Naive B cell (primary cell): Measurements from ENCODE around the gene MACROD1. TPM values are rescaled to one million over a fixed set of nuclear protein-coding genes. Genes with fewer than 3 reads are reported as not detected.
"Not testable (repeated sequence)": the region's sequence is repeated elsewhere in the genome, so short reads cannot be mapped to it uniquely, and the experiment has no call there.

Experiments
- ATAC-seq, 2 donors: fragments of 150-1000 bp; cut with Tn5 transposase; 2 replicates each; pipeline ENCODE4 v1.10.0; 2021; ENCODE audit warnings: low read depth in 2 of 2, mild to moderate bottlenecking in 2 of 2, moderate library complexity in 2 of 2
- DNase-seq: peaks from one replicate; pipeline ENCODE4 v3.0.0; 2022
- H3K27ac Mint-ChIP-seq, 6 donors: one replicate each; pipeline ENCODE4 v1.8.0; 2020 to 2022; ENCODE audit warnings: mild to moderate bottlenecking in 6 of 6, mixed read lengths in 6 of 6, moderate library complexity in 5 of 6, inconsistent platforms in 2 of 6
- H3K27me3 Mint-ChIP-seq, 3 donors: one replicate each; pipeline ENCODE4 v1.8.0; 2021 to 2022; ENCODE audit warnings: mixed read lengths in 3 of 3, mild to moderate bottlenecking in 1 of 3
- H3K36me3 Mint-ChIP-seq, 2 donors: one replicate each; pipeline ENCODE4 v1.8.0; 2020 to 2022; ENCODE audit warnings: mixed read lengths in 2 of 2, inconsistent platforms in 1 of 2, mild to moderate bottlenecking in 1 of 2
- H3K4me1 Mint-ChIP-seq, 3 donors: one replicate each; pipeline ENCODE4 v1.8.0; 2020 to 2022; ENCODE audit warnings: mixed read lengths in 3 of 3, inconsistent platforms in 1 of 3, mild to moderate bottlenecking in 1 of 3, moderate library complexity in 1 of 3
- H3K4me3 Mint-ChIP-seq, 8 donors: one replicate each; pipeline ENCODE4 v1.8.0; 2020 to 2022; ENCODE audit warnings: mild to moderate bottlenecking in 8 of 8, mixed read lengths in 8 of 8, moderate library complexity in 8 of 8, inconsistent platforms in 2 of 8
- H3K9me3 Mint-ChIP-seq, 7 donors: one replicate each; pipeline ENCODE4 v1.8.0; 2020 to 2022; ENCODE audit warnings: mixed read lengths in 7 of 7, mild to moderate bottlenecking in 5 of 7, inconsistent platforms in 2 of 7, moderate library complexity in 1 of 7
- polyA plus RNA-seq, 6 donors: library from polyadenylated mRNA; unstranded; fragments of 300-500 nt; fragmentation: Illumina TruSeq; gene quantifications; one replicate each; pipeline ENCODE4 v1.2.3, GENCODE V29; 2021; ENCODE audit warnings: low read depth in 6 of 6

The MACROD1 gene
- polyA plus RNA-seq, 6 donors from 2014 or later, result 1.5 to 7.0 (median 3.2) TPM

- no peaks in the 10 kb centered on the region for H3K27me3 Mint-ChIP-seq
- no peaks in the 10 kb centered on the region for H3K36me3 Mint-ChIP-seq
- H3K4me3 Mint-ChIP-seq, result no peak overlapping the region
- ATAC-seq, result no peak
- no peak for DNase-seq
- no peak overlapping the region for H3K27ac Mint-ChIP-seq
- no peaks in the 10 kb centered on the region for H3K9me3 Mint-ChIP-seq
- H3K4me1 Mint-ChIP-seq, result no peaks in the 10 kb centered on the region
Observed at GRCh38 chr11:64052938-64053622, 112.8 kb downstream of the MACROD1 start.

- Mint-ChIP-seq H3K9me3 (no peaks in the 10 kb centered on the region), H3K27me3 (no peaks in the 10 kb centered on the region), H3K36me3 (no peaks in the 10 kb centered on the region), H3K4me1 (no peaks in the 10 kb centered on the region), H3K27ac (no peak overlapping the region), H3K4me3 (no peak overlapping the region)
- no peak for ATAC-seq
- no peak for DNase-seq
Observed at GRCh38 chr11:64052436-64052835, 113.5 kb downstream of the MACROD1 start.

- H3K27ac Mint-ChIP-seq, result no peak overlapping the region
- H3K4me3 Mint-ChIP-seq, result no peak overlapping the region
- no peaks in the 10 kb centered on the region for H3K4me1 Mint-ChIP-seq
- no peaks in the 10 kb centered on the region for H3K27me3 Mint-ChIP-seq
- ATAC-seq, result no peak
- DNase-seq, result no peak
- no peaks in the 10 kb centered on the region for H3K36me3 Mint-ChIP-seq
- H3K9me3 Mint-ChIP-seq, result no peaks in the 10 kb centered on the region
Observed at GRCh38 chr11:64051297-64051696, 114.6 kb downstream of the MACROD1 start.

GRCh38 chr11:64049509-64049908 lies 116.4 kb downstream of the MACROD1 start:
- Mint-ChIP-seq H3K27ac (no peak overlapping the region), H3K36me3 (no peaks in the 10 kb centered on the region), H3K27me3 (no peaks in the 10 kb centered on the region), H3K9me3 (no peaks in the 10 kb centered on the region), H3K4me1 (no peaks in the 10 kb centered on the region), H3K4me3 (no peak overlapping the region)
- DNase-seq, result no peak
- ATAC-seq, result no peak

- Mint-ChIP-seq H3K9me3 (no peaks in the 10 kb centered on the region), H3K36me3 (no peaks in the 10 kb centered on the region), H3K27ac (peak overlapping the region in 1 of 6 donors; percentile 38), H3K4me1 (peaks cover 0 to 3% (median 0%) of the 10 kb centered on the region in 3 donors), H3K27me3 (peaks cover 0 to 2% (median 0%) of the 10 kb centered on the region in 3 donors), H3K4me3 (no peak overlapping the region)
- DNase-seq (no peak), ATAC-seq (no peak)
Observed at GRCh38 chr11:64048042-64048854, 117.7 kb downstream of the MACROD1 start.

- H3K4me1 Mint-ChIP-seq, H3K27ac Mint-ChIP-seq, H3K27me3 Mint-ChIP-seq, H3K4me3 Mint-ChIP-seq, ATAC-seq, H3K36me3 Mint-ChIP-seq, DNase-seq, H3K9me3 Mint-ChIP-seq: not testable (repeated sequence)
Observed at GRCh38 chr11:64047373-64047772, 118.5 kb downstream of the MACROD1 start.

- H3K27ac Mint-ChIP-seq, result no peak overlapping the region
- no peak overlapping the region for H3K4me3 Mint-ChIP-seq
- DNase-seq (no peak), ATAC-seq (no peak)
- H3K4me1 Mint-ChIP-seq, result peaks cover 0 to 6% (median 0%) of the 10 kb centered on the region in 3 donors
- H3K36me3 Mint-ChIP-seq, result no peaks in the 10 kb centered on the region
- H3K9me3 Mint-ChIP-seq, result no peaks in the 10 kb centered on the region
- H3K27me3 Mint-ChIP-seq, result peaks cover 0 to 6% (median 2%) of the 10 kb centered on the region in 3 donors
Observed at GRCh38 chr11:64045700-64046099, 120.2 kb downstream of the MACROD1 start.

- H3K27ac Mint-ChIP-seq, result no peak overlapping the region
- H3K36me3 Mint-ChIP-seq, result no peaks in the 10 kb centered on the region
- H3K27me3 Mint-ChIP-seq, result peaks cover 0 to 14% (median 10%) of the 10 kb centered on the region in 3 donors
- no peaks in the 10 kb centered on the region for H3K9me3 Mint-ChIP-seq
- DNase-seq (no peak), ATAC-seq (no peak)
- peaks cover 0 to 6% (median 0%) of the 10 kb centered on the region in 3 donors for H3K4me1 Mint-ChIP-seq
- no peak overlapping the region for H3K4me3 Mint-ChIP-seq
Observed at GRCh38 chr11:64044730-64045393, 121.1 kb downstream of the MACROD1 start.

- Mint-ChIP-seq H3K4me3 (no peak overlapping the region), H3K9me3 (no peaks in the 10 kb centered on the region), H3K27ac (no peak overlapping the region), H3K27me3 (peaks cover 0 to 27% (median 14%) of the 10 kb centered on the region in 3 donors), H3K36me3 (no peaks in the 10 kb centered on the region), H3K4me1 (peaks cover 0 to 6% (median 0%) of the 10 kb centered on the region in 3 donors)
- DNase-seq (no peak), ATAC-seq (no peak)
Observed at GRCh38 chr11:64043545-64043944, 122.4 kb downstream of the MACROD1 start.

GRCh38 chr11:64042301-64042700 lies 123.6 kb downstream of the MACROD1 start:
- Mint-ChIP-seq H3K27me3 (peaks cover 0 to 40% (median 14%) of the 10 kb centered on the region in 3 donors), H3K27ac (no peak overlapping the region), H3K4me1 (peaks cover 0 to 6% (median 0%) of the 10 kb centered on the region in 3 donors), H3K36me3 (no peaks in the 10 kb centered on the region), H3K4me3 (no peak overlapping the region), H3K9me3 (no peaks in the 10 kb centered on the region)
- DNase-seq (no peak), ATAC-seq (no peak)

GRCh38 chr11:64041846-64042245 lies 124.1 kb downstream of the MACROD1 start:
- no peak overlapping the region for H3K4me3 Mint-ChIP-seq
- ATAC-seq (no peak), DNase-seq (no peak)
- peaks cover 0 to 6% (median 0%) of the 10 kb centered on the region in 3 donors for H3K4me1 Mint-ChIP-seq
- no peaks in the 10 kb centered on the region for H3K9me3 Mint-ChIP-seq
- no peak overlapping the region for H3K27ac Mint-ChIP-seq
- H3K36me3 Mint-ChIP-seq, result no peaks in the 10 kb centered on the region
- H3K27me3 Mint-ChIP-seq, result peaks cover 0 to 44% (median 14%) of the 10 kb centered on the region in 3 donors

- H3K4me1 Mint-ChIP-seq, result peaks cover 0 to 6% (median 0%) of the 10 kb centered on the region in 3 donors
- no peak overlapping the region for H3K27ac Mint-ChIP-seq
- no peak overlapping the region for H3K4me3 Mint-ChIP-seq
- H3K36me3 Mint-ChIP-seq, result no peaks in the 10 kb centered on the region
- H3K27me3 Mint-ChIP-seq, result peaks cover 0 to 46% (median 14%) of the 10 kb centered on the region in 3 donors
- DNase-seq, result no peak
- no peak for ATAC-seq
- no peaks in the 10 kb centered on the region for H3K9me3 Mint-ChIP-seq
Observed at GRCh38 chr11:64040684-64041322, 125.1 kb downstream of the MACROD1 start.

GRCh38 chr11:64039012-64039665 lies 126.8 kb downstream of the MACROD1 start:
- Mint-ChIP-seq H3K27ac (no peak overlapping the region), H3K36me3 (peaks cover 0 to 6% of the 10 kb centered on the region in 2 donors), H3K4me3 (no peak overlapping the region), H3K9me3 (no peaks in the 10 kb centered on the region), H3K4me1 (peaks cover 6 to 18% (median 8%) of the 10 kb centered on the region in 3 donors), H3K27me3 (peaks cover 9 to 59% (median 28%) of the 10 kb centered on the region in 3 donors)
- DNase-seq, result no peak
- no peak for ATAC-seq
